K562 (cell line): Measurements from ENCODE around the gene PLXNB1. TPM values are rescaled to one million over a fixed set of nuclear protein-coding genes. Genes with fewer than 3 reads are reported as not detected.

Source experiments
- AFF4 ChIP-seq: sonication (generic); formaldehyde crosslinking; IDR thresholded peaks from 2 replicates; pipeline ENCODE4 v1.8.0; 2023; ENCODE audit warnings: mild to moderate bottlenecking, missing genetic modification reagents
- C11orf30 ChIP-seq: fragments of 450-650 bp; IDR thresholded peaks from 2 replicates; pipeline ENCODE4 v1.6.1; 2016; ENCODE audit warnings: low read depth, mild to moderate bottlenecking
- CBFB ChIP-seq: sonication (generic); formaldehyde crosslinking; IDR thresholded peaks from 2 replicates; pipeline ENCODE4 v1.4.0; 2020; ENCODE audit warnings: mild to moderate bottlenecking, missing genetic modification reagents
- EP400 ChIP-seq: fragments of 450-650 bp; IDR thresholded peaks from 2 replicates; pipeline ENCODE4 v1.6.1; 2017; ENCODE audit warnings: antibody characterized with exemption, mild to moderate bottlenecking, moderate library complexity
- FOXJ2 ChIP-seq: fragments of 200-800 bp; sonication (Bioruptor generic); IDR thresholded peaks from 2 replicates; pipeline ENCODE4 v1.6.1; 2016; ENCODE audit warnings: missing genetic modification characterization, missing compliant biosample characterization
- FOXM1 ChIP-seq, 2 experiments: fragments of 450-650 bp in 1 of 2; sonication (generic) in 1 of 2; formaldehyde crosslinking in 1 of 2; IDR thresholded peaks; 2 replicates each; pipeline versions ENCODE4 v1.6.1 to v1.9.0; 2017 to 2022; ENCODE audit warnings: low read depth in 2 of 2, mild to moderate bottlenecking in 2 of 2, missing genetic modification reagents in 1 of 2, moderate library complexity in 1 of 2
- JUN ChIP-seq, 2 experiments: sonication (generic) in 1 of 2; formaldehyde crosslinking in 1 of 2; IDR thresholded peaks; 2 replicates each; pipeline versions ENCODE4 v1.6.1 to v1.8.0; 2012 to 2022; ENCODE audit warnings: borderline replicate concordance in 2 of 2, mild to moderate bottlenecking in 2 of 2, improper control_type of control experiment in 1 of 2, low read depth in 1 of 2, low read length in 1 of 2, missing genetic modification reagents in 1 of 2
- MNT ChIP-seq, 2 experiments: fragments of 450-650 bp; conservative IDR thresholded peaks; 2 replicates each; pipeline ENCODE4 v1.6.1; 2017; ENCODE audit warnings: mild to moderate bottlenecking in 2 of 2, moderate library complexity in 2 of 2
- SFPQ ChIP-seq: fragments of 200-400 bp; formaldehyde crosslinking; IDR thresholded peaks from 2 replicates; pipeline ENCODE4 v1.6.1; 2017; ENCODE audit warnings: mild to moderate bottlenecking, low read depth, low read length, moderate library complexity
- SUPT5H ChIP-seq: fragments of 450-650 bp; IDR thresholded peaks from 2 replicates; pipeline ENCODE4 v1.6.1; 2016
- WHSC1 ChIP-seq: IDR thresholded peaks from one replicate; pipeline ENCODE4 v1.6.1; 2012; ENCODE audit warnings: low read length, control low read depth, inconsistent platforms
- ZFP1 ChIP-seq: fragments of 450-650 bp; formaldehyde crosslinking; IDR thresholded peaks from 2 replicates; pipeline ENCODE4 v1.4.0; 2020; ENCODE audit warnings: mild to moderate bottlenecking, mixed read lengths
- ZFP91 ChIP-seq: sonication (generic); formaldehyde crosslinking; IDR thresholded peaks from 2 replicates; pipeline ENCODE4 v1.8.0; 2022; ENCODE audit warnings: mild to moderate bottlenecking, missing genetic modification reagents
- ZNF444 ChIP-seq: fragments of 250-450 bp; sonication (Bioruptor Pico); IDR thresholded peaks from 2 replicates; pipeline ENCODE4 v1.4.0; 2020; ENCODE audit warnings: mild to moderate bottlenecking, moderate library complexity
- ZNF561 ChIP-seq: fragments of 450-650 bp; formaldehyde crosslinking; conservative IDR thresholded peaks from 2 replicates; pipeline ENCODE4 v1.4.0; 2020; ENCODE audit warnings: mild to moderate bottlenecking, moderate library complexity
- ZNF766 ChIP-seq: fragments of 200-800 bp; sonication (Bioruptor generic); conservative IDR thresholded peaks from 2 replicates; pipeline ENCODE4 v1.6.1; 2016; ENCODE audit warnings: missing genetic modification characterization, missing compliant biosample characterization
- ZSCAN29 ChIP-seq: fragments of 450-650 bp; IDR thresholded peaks from 2 replicates; pipeline ENCODE4 v1.6.1; 2017
- polyA plus RNA-seq, 8 experiments: library from polyadenylated mRNA; depleted of rRNA in 4 of 8; stranded (reverse) in 5 of 8; unstranded in 3 of 8; fragments of >200 nt; fragmentation: Nextera tagmentation in 2 of 8; fragmentation: Illumina TruSeq in 1 of 8; extraction: Ambion mirVana in 2 of 8; extraction: Trizol in 1 of 8; gene quantifications; 2 replicates each; pipeline versions ENCODE4 v1.2.1 to v1.2.3, GENCODE V29; 2011 to 2014; ENCODE audit warnings: inconsistent platforms in 1 of 8, missing spikeins in 1 of 8
- total RNA-seq, 7 experiments: library from RNA; depleted of rRNA in 6 of 7; stranded (reverse); fragments of >200 nt in 6 of 7; fragmentation: Illumina TruSeq in 2 of 7; extraction: Trizol in 2 of 7; gene quantifications; 2 replicates each; pipeline versions ENCODE4 v1.2.1 to v1.2.3, GENCODE V29; 2011 to 2021; ENCODE audit warnings: low replicate concordance in 1 of 7

Gene PLXNB1
- total and polyA plus RNA-seq, 9 of the 15 experiments (the other 6 are each of a cell fraction or from before 2014, with no cell fraction given), result 0.17 to 17.4 (median 6.0) TPM

GRCh38 chr3:48465531-48466378 lies 35.9 kb upstream of the PLXNB1 start (continued):
- no peak for TF ChIP-seq AFF4 (CRISPR knock-in tag)
- TF ChIP-seq C11orf30, result peak; percentile 93
- TF ChIP-seq WHSC1, result no peak
- no peak for TF ChIP-seq ZNF766 (CRISPR knock-in tag)
- no peak for TF ChIP-seq ZNF561 (CRISPR knock-in tag)
- TF ChIP-seq MNT (conservative IDR thresholded peaks at IDR 0.05), result no peak; a peak in 1 of 4 replicates
- TF ChIP-seq FOXM1 (IDR thresholded peaks at IDR 0.05; ENCODE audit: low read depth), result no peak
- no peak for TF ChIP-seq FOXM1 (CRISPR knock-in tag; IDR thresholded peaks at IDR 0.05; ENCODE audit: low read depth)
- peak; percentile 98 for TF ChIP-seq FOXJ2 (tag)
- TF ChIP-seq SFPQ, result no peak
- TF ChIP-seq ZFP91 (CRISPR knock-in tag), result no peak
- TF ChIP-seq ZNF444 (CRISPR knock-in tag), result no peak
- no peak for TF ChIP-seq EP400
- TF ChIP-seq CBFB (CRISPR knock-in tag), result no peak
- 0 out of 2 replicates have a peak, but pooled peaks have one; percentile 18 for TF ChIP-seq SUPT5H
- no peak for TF ChIP-seq JUN (IDR thresholded peaks at IDR 0.05; ENCODE audit: borderline replicate concordance, low read depth, low read length)
- no peak for TF ChIP-seq JUN (CRISPR knock-in tag; IDR thresholded peaks at IDR 0.05; ENCODE audit: borderline replicate concordance)
- TF ChIP-seq ZSCAN29, result no peak
- no peak for TF ChIP-seq ZFP1
